ENCODE data around the gene COA1.
A peak's percentile ranks its signal among the peaks of the same experiment; 100 is the strongest.

COA1 gene

GRCh38 chr7:43701929-43702328, 27.4 kb downstream of the COA1 start:
- DNase-seq (ENCODE audit: low read depth): no peak
- no peak overlapping the region for H3K4me3 ChIP-seq (ENCODE audit: low read depth, low read length)
- TF ChIP-seq, protein P1, sequence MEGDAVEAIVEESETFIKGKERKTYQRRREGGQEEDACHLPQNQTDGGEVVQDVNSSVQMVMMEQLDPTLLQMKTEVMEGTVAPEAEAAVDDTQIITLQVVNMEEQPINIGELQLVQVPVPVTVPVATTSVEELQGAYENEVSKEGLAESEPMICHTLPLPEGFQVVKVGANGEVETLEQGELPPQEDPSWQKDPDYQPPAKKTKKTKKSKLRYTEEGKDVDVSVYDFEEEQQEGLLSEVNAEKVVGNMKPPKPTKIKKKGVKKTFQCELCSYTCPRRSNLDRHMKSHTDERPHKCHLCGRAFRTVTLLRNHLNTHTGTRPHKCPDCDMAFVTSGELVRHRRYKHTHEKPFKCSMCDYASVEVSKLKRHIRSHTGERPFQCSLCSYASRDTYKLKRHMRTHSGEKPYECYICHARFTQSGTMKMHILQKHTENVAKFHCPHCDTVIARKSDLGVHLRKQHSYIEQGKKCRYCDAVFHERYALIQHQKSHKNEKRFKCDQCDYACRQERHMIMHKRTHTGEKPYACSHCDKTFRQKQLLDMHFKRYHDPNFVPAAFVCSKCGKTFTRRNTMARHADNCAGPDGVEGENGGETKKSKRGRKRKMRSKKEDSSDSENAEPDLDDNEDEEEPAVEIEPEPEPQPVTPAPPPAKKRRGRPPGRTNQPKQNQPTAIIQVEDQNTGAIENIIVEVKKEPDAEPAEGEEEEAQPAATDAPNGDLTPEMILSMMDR (conservative IDR thresholded peaks at IDR 0.05; ENCODE audit: low read depth, low read length): no peak

DNA sequence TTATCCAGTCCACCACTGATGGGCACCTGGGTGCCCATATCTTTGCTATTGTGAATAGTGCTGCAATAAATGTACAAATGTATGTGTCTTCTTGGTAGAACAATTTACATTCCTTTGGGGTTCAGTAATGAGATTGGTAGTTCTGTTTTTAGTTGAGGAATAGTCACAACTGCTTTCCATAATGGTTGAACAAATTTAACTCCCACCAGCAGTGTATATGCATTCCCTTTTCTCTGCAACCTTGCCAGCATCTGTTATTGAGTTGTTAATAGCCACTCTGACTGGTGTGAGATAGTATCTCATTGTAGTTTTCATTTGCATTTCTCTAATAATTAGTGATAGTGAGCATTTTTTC, 27.8 kb downstream of the COA1 start:
- no peak overlapping the region for H3K4me3 ChIP-seq (ENCODE audit: low read depth, low read length)
- TF ChIP-seq, protein P1 (conservative IDR thresholded peaks at IDR 0.05; ENCODE audit: low read depth, low read length): no peak
- DNase-seq (ENCODE audit: low read depth): no peak

GRCh38 chr7:43700646-43701499, 28.4 kb downstream of the COA1 start:
- TF ChIP-seq, protein P1 (conservative IDR thresholded peaks at IDR 0.05; ENCODE audit: low read depth, low read length): no peak
- no peak overlapping the region for H3K4me3 ChIP-seq (ENCODE audit: low read depth, low read length)
- no peak for DNase-seq (ENCODE audit: low read depth)

- TF ChIP-seq, protein P1 (conservative IDR thresholded peaks at IDR 0.05; ENCODE audit: low read depth, low read length): peak; percentile 67
- no peak overlapping the region for H3K4me3 ChIP-seq (ENCODE audit: low read depth, low read length)
- peak; percentile 85 for DNase-seq (ENCODE audit: low read depth)
Observed at GRCh38 chr7:43700059-43700501, 29.2 kb downstream of the COA1 start.

DNA sequence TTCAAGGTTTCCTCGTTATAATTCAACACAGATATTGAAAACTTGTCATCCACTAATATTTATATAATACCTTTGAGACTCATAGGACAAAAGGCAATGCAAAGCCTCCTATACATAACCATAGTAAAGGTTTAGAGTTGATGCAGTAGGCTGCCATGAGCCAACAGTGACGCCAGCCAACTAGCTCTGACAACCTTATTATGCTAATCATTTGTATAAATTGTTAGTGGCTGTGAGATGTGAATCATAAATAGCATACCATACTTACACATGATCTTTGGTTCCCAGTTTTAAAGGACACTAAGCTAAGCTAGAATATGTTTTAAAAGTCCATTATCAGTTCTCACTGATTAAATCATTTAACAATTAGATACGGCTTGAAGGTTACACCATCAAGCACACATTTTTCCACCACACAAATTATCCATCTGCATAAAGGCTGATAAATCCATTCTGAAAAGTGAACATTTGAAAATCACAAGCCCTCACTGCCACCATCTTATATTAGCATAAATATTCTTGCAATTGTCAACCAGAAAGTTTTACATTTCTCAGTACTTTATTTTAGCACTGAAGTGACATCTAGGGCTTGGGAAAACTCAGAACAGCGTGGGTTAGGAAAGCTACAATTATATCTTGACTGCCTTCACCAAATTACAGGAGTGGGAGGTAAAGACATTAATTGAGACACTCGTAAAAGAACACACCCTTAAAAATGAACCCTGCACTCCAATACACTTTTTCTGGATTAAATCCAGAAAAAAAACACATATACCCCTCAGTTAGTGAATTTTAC, 30.7 kb downstream of the COA1 start:
- TF ChIP-seq, protein P1 (conservative IDR thresholded peaks at IDR 0.05; ENCODE audit: low read depth, low read length): no peak
- no peak overlapping the region for H3K4me3 ChIP-seq (ENCODE audit: low read depth, low read length)
- no peak for DNase-seq (ENCODE audit: low read depth)

DNA sequence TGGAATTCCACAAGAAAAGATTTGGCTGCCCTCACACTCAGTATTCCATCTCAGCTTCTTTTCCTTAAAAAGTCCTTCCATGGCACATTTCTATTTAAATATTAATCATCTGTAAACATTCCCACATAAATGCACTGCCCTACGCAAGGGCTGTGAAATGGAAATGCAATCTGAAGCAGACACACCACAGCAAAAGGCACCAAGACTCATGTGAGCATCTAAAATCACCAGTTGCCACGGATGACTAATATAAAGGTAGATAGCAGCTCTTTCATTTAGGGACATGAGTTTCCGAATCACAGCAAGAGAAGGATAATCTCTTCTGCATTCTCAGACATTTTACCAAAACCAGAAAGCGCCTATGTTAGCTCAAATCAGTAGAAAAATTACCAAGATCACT, 31.6 kb downstream of the COA1 start:
- DNase-seq (ENCODE audit: low read depth): peak; percentile 28
- TF ChIP-seq, protein P1 (conservative IDR thresholded peaks at IDR 0.05; ENCODE audit: low read depth, low read length): no peak
- no peak overlapping the region for H3K4me3 ChIP-seq (ENCODE audit: low read depth, low read length)

All from choroid plexus epithelial cell (primary cell).